Measurements from ENCODE around the gene MYOF. TPM values are rescaled to one million over a fixed set of nuclear protein-coding genes. Genes with fewer than 3 reads are reported as not detected.
A peak's percentile ranks its signal among the peaks of the same experiment; 100 is the strongest.

Gene MYOF
- total RNA-seq, 2 experiments from 2014 or later: 5.5 to 6.6 TPM

GRCh38 chr10:93498166-93498565, 16.0 kb upstream of the MYOF start:
- ATAC-seq (no peak), DNase-seq (no peak)
- no peaks in the 10 kb centered on the region for H3K27me3 Mint-ChIP-seq
- peak overlapping the region; percentile 96 for H3K4me3 Mint-ChIP-seq
- H3K4me1 Mint-ChIP-seq: peaks cover 52% of the 10 kb centered on the region
- H3K36me3 Mint-ChIP-seq: peaks cover 36% of the 10 kb centered on the region
- peak overlapping the region; percentile 96 for H3K27ac Mint-ChIP-seq
- no peaks in the 10 kb centered on the region for H3K9me3 Mint-ChIP-seq (ENCODE audit: low read depth)
- CTCF ChIA-PET: interaction anchor here (3.8 to 4.2 kb wide), 2 partner anchors 13 to 121 kb away, joined by 25 to 30 read pairs; no protein-coding TSS in a partner anchor

GRCh38 chr10:93496322-93497041, 14.3 kb upstream of the MYOF start, which contains the start of gene CEP55:
Gene CEP55, plus strand, starts transcription at chr10:93496612. Its CDS starts 3,440 bp downstream, at chr10:93500052.
- peak within 1 kb of the TSS; percentile 96 for H3K27ac Mint-ChIP-seq
- no peaks in the 10 kb centered on the region for H3K9me3 Mint-ChIP-seq (ENCODE audit: low read depth)
- peak; percentile 97 for DNase-seq
- no peaks in the 10 kb centered on the region for H3K27me3 Mint-ChIP-seq
- H3K36me3 Mint-ChIP-seq: peaks cover 24% of the 10 kb centered on the region
- peaks cover 37% of the 10 kb centered on the region for H3K4me1 Mint-ChIP-seq
- H3K4me3 Mint-ChIP-seq: peak within 1 kb of the TSS; percentile 96
- CTCF ChIA-PET: interaction anchor here (0.7 to 4.2 kb wide), 10 partner anchors 8 to 1645 kb away, joined by 3 to 35 read pairs (median 3); partner anchors contain the start of gene MYOF
- peak; percentile 99 for ATAC-seq

GRCh38 chr10:93495654-93496321, 13.7 kb upstream of the MYOF start:
- H3K27me3 Mint-ChIP-seq: no peaks in the 10 kb centered on the region
- CTCF ChIA-PET: interaction anchor here (0.7 to 4.2 kb wide), 11 partner anchors 8 to 1646 kb away, joined by 3 to 35 read pairs (median 3); partner anchors contain the start of gene MYOF
- H3K4me3 Mint-ChIP-seq: peak overlapping the region; percentile 96
- DNase-seq (peak; percentile 47), ATAC-seq (peak; percentile 10)
- H3K27ac Mint-ChIP-seq: peak overlapping the region; percentile 96
- H3K4me1 Mint-ChIP-seq: peaks cover 34% of the 10 kb centered on the region
- no peaks in the 10 kb centered on the region for H3K9me3 Mint-ChIP-seq (ENCODE audit: low read depth)
- H3K36me3 Mint-ChIP-seq: peaks cover 21% of the 10 kb centered on the region

GRCh38 chr10:93494494-93494893, 12.4 kb upstream of the MYOF start:
- ATAC-seq (no peak), DNase-seq (no peak)
- H3K9me3 Mint-ChIP-seq (ENCODE audit: low read depth): no peaks in the 10 kb centered on the region
- no peak overlapping the region for H3K27ac Mint-ChIP-seq
- H3K27me3 Mint-ChIP-seq: no peaks in the 10 kb centered on the region
- no peak overlapping the region for H3K4me3 Mint-ChIP-seq
- H3K4me1 Mint-ChIP-seq: peaks cover 21% of the 10 kb centered on the region
- H3K36me3 Mint-ChIP-seq: peaks cover 11% of the 10 kb centered on the region
- CTCF ChIA-PET: interaction anchor here (0.8 to 4.2 kb wide), 5 partner anchors 10 to 126 kb away, joined by 3 to 35 read pairs (median 3); partner anchors contain the start of gene MYOF

GRCh38 chr10:93493162-93493561, 11.0 kb upstream of the MYOF start:
- Mint-ChIP-seq H3K27me3 (peaks cover 3% of the 10 kb centered on the region), H3K27ac (no peak overlapping the region), H3K4me3 (no peak overlapping the region), H3K4me1 (peaks cover 12% of the 10 kb centered on the region), H3K36me3 (peaks cover 4% of the 10 kb centered on the region), H3K9me3 (ENCODE audit: low read depth) (no peaks in the 10 kb centered on the region)
- CTCF ChIA-PET: interaction anchor here (2.2 to 2.6 kb wide), 2 partner anchors 11 to 19 kb away, joined by 9 to 17 read pairs; partner anchors contain the start of gene MYOF
- ATAC-seq: no peak
- DNase-seq: no peak

- Mint-ChIP-seq H3K4me3 (no peak overlapping the region), H3K27ac (no peak overlapping the region), H3K9me3 (ENCODE audit: low read depth) (no peaks in the 10 kb centered on the region), H3K36me3 (no peaks in the 10 kb centered on the region), H3K4me1 (peaks cover 8% of the 10 kb centered on the region), H3K27me3 (peaks cover 3% of the 10 kb centered on the region)
- no peak for DNase-seq
- ATAC-seq: no peak
- CTCF ChIA-PET: interaction anchor here (0.9 to 2.6 kb wide), 4 partner anchors 10 to 116 kb away, joined by 3 to 17 read pairs (median 10); partner anchors contain the start of gene MYOF
Observed at GRCh38 chr10:93491602-93492121, 9.5 kb upstream of the MYOF start.

GRCh38 chr10:93488956-93489528, 6.9 kb upstream of the MYOF start:
- no peak overlapping the region for H3K27ac Mint-ChIP-seq
- H3K27me3 Mint-ChIP-seq: peaks cover 7% of the 10 kb centered on the region
- H3K9me3 Mint-ChIP-seq (ENCODE audit: low read depth): no peaks in the 10 kb centered on the region
- ATAC-seq: no peak
- DNase-seq: no peak
- no peak overlapping the region for H3K4me3 Mint-ChIP-seq
- CTCF ChIA-PET: interaction anchor here (1.2 to 13.3 kb wide), 4 partner anchors 14 to 120 kb away, joined by 3 to 365 read pairs (median 4); no protein-coding TSS in a partner anchor
- no peaks in the 10 kb centered on the region for H3K4me1 Mint-ChIP-seq
- no peaks in the 10 kb centered on the region for H3K36me3 Mint-ChIP-seq

GRCh38 chr10:93485690-93486089, 3.6 kb upstream of the MYOF start:
- Mint-ChIP-seq H3K4me3 (no peak overlapping the region), H3K4me1 (peaks cover 17% of the 10 kb centered on the region), H3K27ac (no peak overlapping the region), H3K9me3 (ENCODE audit: low read depth) (no peaks in the 10 kb centered on the region), H3K36me3 (no peaks in the 10 kb centered on the region), H3K27me3 (peaks cover 25% of the 10 kb centered on the region)
- CTCF ChIA-PET: interaction anchor here (0.8 to 13.3 kb wide), 5 partner anchors 9 to 193 kb away, joined by 3 to 365 read pairs (median 3); no protein-coding TSS in a partner anchor
- no peak for ATAC-seq
- DNase-seq: no peak

- peak overlapping the region; percentile 83 for H3K27ac Mint-ChIP-seq
- H3K9me3 Mint-ChIP-seq (ENCODE audit: low read depth): no peaks in the 10 kb centered on the region
- H3K4me1 Mint-ChIP-seq: peaks cover 18% of the 10 kb centered on the region
- CTCF ChIA-PET: interaction anchor here (0.6 to 13.3 kb wide), 24 partner anchors 9 to 129 kb away, joined by 3 to 365 read pairs (median 8); partner anchors contain the start of gene CEP55
- peaks cover 25% of the 10 kb centered on the region for H3K27me3 Mint-ChIP-seq
- H3K36me3 Mint-ChIP-seq: no peaks in the 10 kb centered on the region
- ATAC-seq (no peak), DNase-seq (peak; percentile 22)
- peak overlapping the region; percentile 81 for H3K4me3 Mint-ChIP-seq
Observed at GRCh38 chr10:93481637-93482144, 443 bp downstream of the MYOF start.

- CTCF ChIA-PET: interaction anchor here (0.5 to 13.3 kb wide), 4 partner anchors 16 to 103 kb away, joined by 3 to 365 read pairs (median 4); no protein-coding TSS in a partner anchor
- no peaks in the 10 kb centered on the region for H3K36me3 Mint-ChIP-seq
- ATAC-seq (no peak), DNase-seq (no peak)
- H3K27me3 Mint-ChIP-seq: peaks cover 20% of the 10 kb centered on the region
- H3K9me3 Mint-ChIP-seq (ENCODE audit: low read depth): no peaks in the 10 kb centered on the region
- H3K27ac Mint-ChIP-seq: no peak overlapping the region
- no peak overlapping the region for H3K4me3 Mint-ChIP-seq
- peaks cover 18% of the 10 kb centered on the region for H3K4me1 Mint-ChIP-seq
Observed at GRCh38 chr10:93478873-93479272, 3.3 kb downstream of the MYOF start.

- peaks cover 10% of the 10 kb centered on the region for H3K4me1 Mint-ChIP-seq
- H3K27me3 Mint-ChIP-seq: peaks cover 12% of the 10 kb centered on the region
- no peak for ATAC-seq
- no peak overlapping the region for H3K27ac Mint-ChIP-seq
- DNase-seq: no peak
- no peaks in the 10 kb centered on the region for H3K36me3 Mint-ChIP-seq
- CTCF ChIA-PET: interaction anchor here (1.5 to 4.1 kb wide), 2 partner anchors 35 to 100 kb away, joined by 3 to 21 read pairs; no protein-coding TSS in a partner anchor
- no peaks in the 10 kb centered on the region for H3K9me3 Mint-ChIP-seq (ENCODE audit: low read depth)
- no peak overlapping the region for H3K4me3 Mint-ChIP-seq
Observed at GRCh38 chr10:93476756-93477155, 5.4 kb downstream of the MYOF start.

- CTCF ChIA-PET: interaction anchor here (1.4 to 4.1 kb wide), 4 partner anchors 14 to 99 kb away, joined by 3 to 21 read pairs (median 6); no protein-coding TSS in a partner anchor
- Mint-ChIP-seq H3K27me3 (peaks cover 4% of the 10 kb centered on the region), H3K4me1 (peaks cover 3% of the 10 kb centered on the region), H3K27ac (no peak overlapping the region), H3K4me3 (no peak overlapping the region), H3K36me3 (no peaks in the 10 kb centered on the region), H3K9me3 (ENCODE audit: low read depth) (no peaks in the 10 kb centered on the region)
- no peak for ATAC-seq
- no peak for DNase-seq
Observed at GRCh38 chr10:93475871-93476270, 6.3 kb downstream of the MYOF start.

Measured in activated CD8-positive, alpha-beta memory T cell treated with anti-CD3 and anti-CD28 coated beads, Interleukin-2, amount 10 ng/mL, durations not matched to agents 7 days and 5 days (primary cell).